B cell (primary cell): ENCODE measurements around the gene ARHGAP35.

ENCODE experiments used
- CTCF ChIP-seq: fragments of 200-600 bp; IDR thresholded peaks from one replicate; pipeline ENCODE4 v1.8.0; 2022; ENCODE audit warnings: antibody characterized with exemption, mild to moderate bottlenecking
- EZH2 ChIP-seq: IDR thresholded peaks from 2 replicates; pipeline ENCODE4 v1.6.1; 2012; ENCODE audit warnings: borderline replicate concordance, low read depth, mild to moderate bottlenecking, moderate library complexity, low read length; ENCODE audit not compliant: insufficient read depth, poor library complexity, severe bottlenecking

DNA sequence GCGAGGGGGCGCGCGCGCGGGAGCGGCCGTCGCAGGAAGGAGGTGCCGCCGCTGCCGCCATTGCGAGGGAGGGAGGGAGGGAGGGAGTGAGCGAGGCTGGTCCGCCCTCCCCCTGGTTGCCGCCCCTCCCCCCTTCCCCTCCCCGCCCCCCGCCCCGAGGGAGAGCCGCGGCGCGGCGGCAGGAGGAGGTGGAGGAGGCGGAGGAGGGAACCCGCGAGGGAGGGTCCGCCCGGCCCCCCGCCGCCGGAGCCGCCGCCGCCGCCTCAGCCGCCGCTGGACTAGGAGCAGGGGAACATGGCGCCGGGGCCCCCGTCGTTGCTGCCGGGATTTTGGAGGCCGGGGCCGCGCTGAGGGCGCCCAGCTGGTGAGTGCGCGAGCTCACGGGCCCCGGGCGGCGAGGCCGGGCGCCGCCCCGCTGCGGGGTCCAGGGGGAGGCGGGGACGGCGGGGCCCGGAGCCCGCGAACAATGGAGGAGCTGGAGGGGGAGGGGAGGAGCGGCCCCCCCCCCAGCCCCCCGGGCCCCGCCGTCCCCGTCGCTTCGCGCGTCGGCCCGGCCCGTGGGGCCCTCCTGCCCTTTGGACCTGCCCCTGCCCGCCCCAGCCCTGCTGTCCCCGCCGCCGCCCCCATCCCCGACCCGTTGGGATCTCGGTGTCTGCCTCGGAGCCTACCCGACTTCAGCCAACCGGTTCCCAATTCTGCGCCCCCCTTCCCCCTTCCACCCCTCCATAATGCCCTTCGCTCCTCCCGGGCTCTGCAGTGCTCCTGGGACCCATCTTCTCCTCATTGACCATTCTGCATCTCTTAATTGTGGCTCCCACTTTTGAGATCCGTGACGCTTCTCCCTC lies at the start of gene ARHGAP35:
- TF ChIP-seq CTCF: no peak
- TF ChIP-seq EZH2: no peak
